ENCODE measurements around the gene STAB1.
A peak's percentile ranks its signal among the peaks of the same experiment; 100 is the strongest.

STAB1 gene, protein sequence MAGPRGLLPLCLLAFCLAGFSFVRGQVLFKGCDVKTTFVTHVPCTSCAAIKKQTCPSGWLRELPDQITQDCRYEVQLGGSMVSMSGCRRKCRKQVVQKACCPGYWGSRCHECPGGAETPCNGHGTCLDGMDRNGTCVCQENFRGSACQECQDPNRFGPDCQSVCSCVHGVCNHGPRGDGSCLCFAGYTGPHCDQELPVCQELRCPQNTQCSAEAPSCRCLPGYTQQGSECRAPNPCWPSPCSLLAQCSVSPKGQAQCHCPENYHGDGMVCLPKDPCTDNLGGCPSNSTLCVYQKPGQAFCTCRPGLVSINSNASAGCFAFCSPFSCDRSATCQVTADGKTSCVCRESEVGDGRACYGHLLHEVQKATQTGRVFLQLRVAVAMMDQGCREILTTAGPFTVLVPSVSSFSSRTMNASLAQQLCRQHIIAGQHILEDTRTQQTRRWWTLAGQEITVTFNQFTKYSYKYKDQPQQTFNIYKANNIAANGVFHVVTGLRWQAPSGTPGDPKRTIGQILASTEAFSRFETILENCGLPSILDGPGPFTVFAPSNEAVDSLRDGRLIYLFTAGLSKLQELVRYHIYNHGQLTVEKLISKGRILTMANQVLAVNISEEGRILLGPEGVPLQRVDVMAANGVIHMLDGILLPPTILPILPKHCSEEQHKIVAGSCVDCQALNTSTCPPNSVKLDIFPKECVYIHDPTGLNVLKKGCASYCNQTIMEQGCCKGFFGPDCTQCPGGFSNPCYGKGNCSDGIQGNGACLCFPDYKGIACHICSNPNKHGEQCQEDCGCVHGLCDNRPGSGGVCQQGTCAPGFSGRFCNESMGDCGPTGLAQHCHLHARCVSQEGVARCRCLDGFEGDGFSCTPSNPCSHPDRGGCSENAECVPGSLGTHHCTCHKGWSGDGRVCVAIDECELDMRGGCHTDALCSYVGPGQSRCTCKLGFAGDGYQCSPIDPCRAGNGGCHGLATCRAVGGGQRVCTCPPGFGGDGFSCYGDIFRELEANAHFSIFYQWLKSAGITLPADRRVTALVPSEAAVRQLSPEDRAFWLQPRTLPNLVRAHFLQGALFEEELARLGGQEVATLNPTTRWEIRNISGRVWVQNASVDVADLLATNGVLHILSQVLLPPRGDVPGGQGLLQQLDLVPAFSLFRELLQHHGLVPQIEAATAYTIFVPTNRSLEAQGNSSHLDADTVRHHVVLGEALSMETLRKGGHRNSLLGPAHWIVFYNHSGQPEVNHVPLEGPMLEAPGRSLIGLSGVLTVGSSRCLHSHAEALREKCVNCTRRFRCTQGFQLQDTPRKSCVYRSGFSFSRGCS (N-terminal part only)

DNA sequence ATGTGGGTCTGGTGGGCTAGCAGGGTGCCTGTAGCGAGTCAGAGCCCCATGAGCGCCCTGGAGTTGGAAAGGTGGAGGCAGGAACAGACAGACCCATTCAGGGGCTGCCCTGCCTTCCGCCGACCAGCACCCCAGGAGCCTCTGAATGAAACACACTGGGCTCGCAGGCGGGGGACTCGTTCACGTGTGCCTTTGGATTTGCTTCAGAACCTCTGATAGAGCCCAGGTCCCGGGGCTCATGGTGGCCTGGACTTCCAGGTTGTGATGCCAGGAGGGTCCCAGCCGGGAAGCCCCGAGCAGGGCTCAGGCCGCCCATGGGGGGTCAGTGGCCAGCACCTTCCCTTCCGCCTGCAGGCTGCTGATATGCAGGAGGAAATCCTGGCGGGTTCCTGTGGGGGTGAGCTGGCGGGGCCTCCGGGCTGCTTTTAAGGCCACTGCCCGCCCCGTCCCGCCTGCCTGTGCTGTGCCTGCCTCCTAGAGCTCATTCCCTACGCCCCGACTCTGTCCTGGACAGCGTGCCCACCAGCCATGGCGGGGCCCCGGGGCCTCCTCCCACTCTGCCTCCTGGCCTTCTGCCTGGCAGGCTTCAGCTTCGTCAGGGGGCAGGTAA is at the start of gene STAB1:
TSS of gene STAB1 (plus strand) at position 453 of the 610 bp plus-strand sequence. CDS start at position 529, 76 bp downstream.
- no peak for FAIRE-seq

DNA sequence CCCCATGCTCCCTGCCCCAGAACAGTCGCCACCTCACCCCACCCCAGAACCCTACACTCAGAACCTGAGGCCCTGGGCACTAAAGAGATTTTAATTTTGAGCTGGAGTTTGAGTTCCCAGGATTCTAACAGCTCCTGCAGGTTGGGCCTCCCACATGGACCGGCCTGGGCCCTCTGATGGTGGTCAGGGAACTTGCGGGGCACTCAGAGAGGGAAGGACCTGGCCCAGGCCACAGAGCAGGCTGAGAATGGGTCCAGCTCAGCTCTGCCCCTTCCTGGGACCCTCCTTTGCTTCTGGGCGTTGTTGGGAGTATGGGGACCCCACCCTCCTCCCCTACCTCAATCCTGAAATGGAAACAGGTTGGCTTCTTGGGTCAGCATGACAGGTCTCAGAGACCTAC is 49.1 kb upstream of the STAB1 start:
- no peak for FAIRE-seq

DNA sequence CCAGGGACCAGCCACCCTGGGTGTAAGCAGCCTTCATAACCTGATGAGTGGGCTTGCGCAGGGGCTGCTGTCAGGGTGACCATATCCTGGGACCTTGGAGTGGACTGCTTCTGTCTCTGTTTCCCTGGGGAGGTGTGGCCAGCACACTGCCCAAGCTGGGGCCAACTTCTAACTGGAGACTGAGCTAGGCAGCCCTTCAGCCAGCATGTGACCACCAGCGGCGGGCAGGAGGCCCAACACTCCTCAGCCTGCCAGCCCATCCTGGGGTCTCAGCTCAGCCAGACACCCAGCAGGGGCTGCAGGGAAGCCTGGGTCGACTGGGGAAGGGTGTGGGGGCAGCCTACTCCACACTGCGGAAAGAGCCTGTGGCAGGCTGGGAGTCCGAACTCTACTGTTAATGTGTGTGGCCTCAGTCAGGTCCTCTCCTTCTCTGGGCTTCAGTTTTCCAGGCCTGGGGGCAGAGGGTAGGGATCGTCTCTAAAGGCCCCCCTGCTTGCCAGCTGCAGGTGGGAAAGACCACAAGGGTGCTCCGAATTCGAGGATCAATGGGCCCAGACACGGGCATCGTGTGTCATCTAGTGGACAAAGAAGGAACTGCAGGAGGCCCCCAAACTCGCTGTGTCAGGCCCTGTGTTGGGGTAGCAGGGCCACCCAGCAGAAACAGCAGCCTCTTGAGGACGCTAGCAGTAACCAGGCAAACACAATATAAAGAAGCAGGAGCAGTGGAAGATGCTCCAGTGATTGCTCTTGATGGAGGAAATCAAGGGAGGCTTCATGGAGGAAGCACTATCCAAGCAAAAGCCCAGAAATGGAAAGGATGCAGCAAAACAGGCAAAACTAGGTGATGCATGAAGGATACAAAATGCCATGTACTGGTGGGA is 48.3 kb upstream of the STAB1 start:
- FAIRE-seq, result peak; percentile 95

DNA sequence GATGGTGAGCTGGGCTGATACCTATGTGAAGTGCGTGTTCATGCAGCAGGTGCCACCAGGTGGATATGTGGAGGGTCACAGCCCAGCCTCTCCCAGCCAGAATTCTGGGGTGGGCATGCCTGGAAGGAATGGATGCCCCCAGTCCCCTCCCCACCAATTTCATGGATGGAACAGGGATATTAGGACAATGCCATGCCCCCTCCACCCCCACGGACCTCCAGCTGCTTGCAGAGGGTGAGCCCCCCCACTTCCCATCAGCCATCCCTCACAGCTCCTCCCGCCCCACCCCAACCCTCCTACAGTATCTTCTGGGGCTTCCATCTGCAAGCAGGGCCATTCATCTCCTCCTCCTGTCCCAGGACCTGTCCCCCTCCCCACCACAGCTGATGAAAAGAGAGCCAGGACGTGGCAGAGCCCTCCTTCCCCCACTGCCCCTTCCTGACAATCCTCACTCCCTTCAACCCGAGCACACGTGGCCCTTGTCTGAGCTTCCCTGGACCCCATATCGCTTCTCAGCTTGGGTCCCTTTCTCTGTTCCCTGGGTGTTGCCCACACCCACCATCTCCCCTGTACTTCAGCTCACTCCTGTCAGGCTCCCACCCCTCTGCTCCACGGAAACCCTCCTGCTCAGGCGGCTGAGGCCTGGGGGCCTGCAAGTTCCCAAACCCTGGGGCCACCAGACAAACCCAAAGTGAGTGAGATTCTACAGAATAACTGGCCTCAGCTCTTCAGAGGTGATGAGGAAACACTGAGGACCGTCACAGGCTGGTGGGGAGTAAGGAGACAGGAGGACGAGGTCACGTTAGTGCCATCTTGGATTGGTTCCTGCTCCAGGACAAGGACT is 47.4 kb upstream of the STAB1 start:
- no peak for FAIRE-seq

DNA sequence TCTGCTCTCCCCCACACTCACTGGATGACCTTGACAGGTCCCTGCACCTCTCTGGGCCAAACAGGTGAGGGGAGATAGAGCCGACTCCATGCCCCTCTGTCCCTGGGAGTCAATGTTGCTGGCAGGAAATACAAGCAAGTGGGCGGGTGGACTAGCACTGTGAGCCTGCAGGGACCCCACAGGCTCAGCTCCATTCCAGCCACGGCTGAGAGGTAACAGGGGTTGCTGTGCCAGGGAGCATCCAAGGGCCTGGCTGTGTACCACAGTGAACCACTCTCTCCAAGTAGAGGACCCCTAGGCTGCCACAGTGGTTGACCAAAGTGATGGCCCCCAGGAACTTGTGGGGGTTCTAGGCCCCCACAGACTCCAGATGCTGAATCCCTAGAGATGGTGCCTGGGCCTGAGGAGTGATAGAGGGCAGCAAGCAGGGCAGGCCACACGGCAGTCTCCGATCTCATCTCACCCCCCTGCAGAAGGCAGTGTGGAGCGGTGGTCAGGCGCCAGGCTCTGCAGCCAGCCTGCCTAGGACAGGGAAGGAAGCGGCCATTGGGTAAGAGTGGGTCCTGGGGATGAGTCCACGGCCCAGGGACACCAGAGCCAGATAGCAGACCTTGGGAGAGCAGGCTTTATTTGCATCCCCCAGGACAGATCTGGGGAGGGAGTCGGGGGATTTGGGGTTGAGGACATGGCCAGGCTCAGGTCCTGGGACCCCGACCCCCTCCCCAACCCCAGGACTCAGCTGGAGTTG is 44.5 kb upstream of the STAB1 start:
- FAIRE-seq, result no peak

DNA sequence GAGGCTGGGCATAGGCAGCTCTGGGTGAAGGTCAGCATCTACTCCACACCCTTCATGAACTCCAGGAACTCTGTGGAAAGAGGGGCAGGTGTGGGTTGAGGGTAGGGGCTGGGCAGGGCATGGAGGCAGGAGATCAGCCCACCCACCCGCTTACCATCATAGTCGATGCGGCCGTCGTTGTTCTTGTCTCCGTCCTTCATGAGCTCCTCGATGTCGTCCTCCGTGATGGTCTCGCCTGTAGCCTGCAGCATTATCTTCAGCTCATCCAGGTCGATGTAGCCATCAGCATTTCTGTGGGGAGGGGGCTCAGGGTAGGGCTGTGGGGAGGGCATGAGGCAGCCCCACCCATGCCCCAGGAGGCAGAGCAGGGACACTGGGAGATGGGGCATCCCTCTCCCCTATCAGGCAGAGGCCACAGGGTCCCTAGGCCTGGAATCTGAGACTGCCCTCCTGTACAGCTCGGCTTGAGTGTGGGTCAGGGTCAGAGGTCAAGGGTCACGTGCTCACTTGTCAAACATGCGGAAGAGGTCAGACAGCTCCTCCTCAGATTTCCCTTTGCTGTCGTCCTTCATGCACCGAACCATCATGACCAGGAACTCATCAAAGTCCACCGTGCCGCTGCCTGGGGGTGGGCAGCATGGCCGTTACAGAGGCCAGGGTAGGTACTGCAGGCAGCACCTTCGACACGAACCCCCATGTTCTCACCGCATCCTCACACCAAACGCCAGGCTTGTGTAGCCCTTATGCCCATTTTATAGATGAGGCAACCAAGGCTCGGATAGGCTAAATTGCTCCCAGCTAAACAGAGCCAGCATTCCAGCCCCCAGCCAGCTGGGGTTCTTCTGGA is 43.7 kb upstream of the STAB1 start:
- FAIRE-seq, result no peak

DNA sequence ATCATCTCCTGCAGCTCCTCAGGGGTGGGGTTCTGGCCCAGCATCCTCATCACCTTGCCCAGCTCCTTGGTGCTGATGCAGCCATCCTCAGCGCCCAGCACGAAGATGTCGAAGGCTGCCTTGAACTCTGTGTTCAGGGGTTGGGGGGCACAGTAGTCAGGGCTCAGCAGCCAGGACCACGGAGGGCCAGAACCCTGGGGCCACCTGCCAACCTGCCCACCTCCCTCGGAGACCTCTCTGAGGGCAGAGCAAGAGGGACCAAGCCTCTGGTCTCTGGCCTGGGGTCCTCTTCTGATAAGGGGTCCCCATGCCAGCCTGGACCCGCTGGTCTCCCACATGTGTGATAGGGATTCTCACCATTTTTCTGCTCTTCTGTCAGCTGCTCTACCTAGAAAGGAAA is 43.0 kb upstream of the STAB1 start:
- no peak for FAIRE-seq

DNA sequence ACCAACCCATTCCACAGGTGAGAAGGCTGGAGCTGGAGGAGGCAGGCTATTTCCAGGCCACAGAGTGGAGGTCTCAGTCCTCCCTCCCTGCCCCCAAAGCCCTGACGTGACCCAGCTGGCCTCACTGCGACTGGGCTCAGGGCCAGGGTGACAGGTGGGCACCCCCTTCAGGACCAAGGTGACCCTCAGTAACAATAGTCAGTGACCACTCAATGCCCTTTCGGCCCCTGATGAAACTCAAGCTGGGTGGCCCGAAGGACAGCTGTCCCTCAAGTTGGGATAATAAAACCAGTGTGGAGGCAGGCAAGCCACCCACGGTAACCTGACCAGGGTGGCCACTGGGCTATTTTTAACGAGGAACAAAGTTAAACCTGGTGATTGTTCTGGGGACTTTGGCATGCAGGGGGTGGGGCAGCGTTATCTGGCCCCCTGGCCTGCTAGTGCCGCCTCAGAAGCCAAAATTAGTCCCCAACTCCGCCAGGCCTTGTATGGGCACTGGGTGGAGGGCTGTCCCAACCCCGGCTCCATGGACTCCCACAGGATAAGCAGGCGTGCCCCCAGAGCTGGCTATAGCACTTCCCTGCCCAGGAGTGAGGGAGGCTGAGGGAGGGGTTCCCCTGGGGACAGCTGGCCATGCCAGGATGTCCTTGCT is 42.4 kb upstream of the STAB1 start:
- FAIRE-seq, result no peak

DNA sequence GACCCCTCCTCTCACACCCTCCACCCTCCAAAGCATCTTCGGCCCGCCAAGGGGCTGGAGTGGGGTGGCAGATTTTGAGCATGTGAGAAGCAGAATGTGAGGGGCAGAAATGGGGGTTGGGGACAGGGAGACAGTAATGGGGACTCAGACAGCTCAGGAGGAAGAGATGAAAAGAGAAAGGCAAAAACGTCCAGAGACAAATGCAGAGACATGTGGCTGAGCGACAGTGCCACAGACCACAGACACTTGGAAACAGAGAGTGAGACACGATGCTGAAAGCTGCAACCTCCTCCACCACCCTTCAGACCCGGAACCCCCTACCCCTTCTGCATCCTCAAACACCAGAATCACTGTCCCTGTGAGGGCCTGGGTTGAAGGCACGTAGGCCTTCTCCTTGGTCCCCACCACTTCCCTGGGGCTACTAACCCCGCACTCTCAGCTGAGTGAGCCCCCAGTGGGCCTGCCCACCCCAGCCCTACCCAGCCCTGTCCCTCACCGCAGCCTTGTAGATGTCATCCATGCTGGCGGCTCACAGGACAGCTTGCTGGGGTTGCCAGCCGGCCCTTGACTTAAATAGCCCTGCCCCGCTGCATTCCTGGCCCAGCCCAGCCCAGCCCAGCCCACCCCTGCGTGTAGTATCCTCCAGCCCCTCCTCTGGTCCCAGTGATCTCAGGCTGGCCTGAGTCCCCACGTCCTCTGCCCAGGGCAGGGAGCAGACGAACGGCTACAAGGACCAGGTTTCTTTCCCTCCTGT is 41.5 kb upstream of the STAB1 start, which contains the start of gene TNNC1:
TSS of gene TNNC1 (minus strand) at position 546 of the 754 bp plus-strand sequence. CDS start at position 520, 26 bp downstream.
- no peak for FAIRE-seq

DNA sequence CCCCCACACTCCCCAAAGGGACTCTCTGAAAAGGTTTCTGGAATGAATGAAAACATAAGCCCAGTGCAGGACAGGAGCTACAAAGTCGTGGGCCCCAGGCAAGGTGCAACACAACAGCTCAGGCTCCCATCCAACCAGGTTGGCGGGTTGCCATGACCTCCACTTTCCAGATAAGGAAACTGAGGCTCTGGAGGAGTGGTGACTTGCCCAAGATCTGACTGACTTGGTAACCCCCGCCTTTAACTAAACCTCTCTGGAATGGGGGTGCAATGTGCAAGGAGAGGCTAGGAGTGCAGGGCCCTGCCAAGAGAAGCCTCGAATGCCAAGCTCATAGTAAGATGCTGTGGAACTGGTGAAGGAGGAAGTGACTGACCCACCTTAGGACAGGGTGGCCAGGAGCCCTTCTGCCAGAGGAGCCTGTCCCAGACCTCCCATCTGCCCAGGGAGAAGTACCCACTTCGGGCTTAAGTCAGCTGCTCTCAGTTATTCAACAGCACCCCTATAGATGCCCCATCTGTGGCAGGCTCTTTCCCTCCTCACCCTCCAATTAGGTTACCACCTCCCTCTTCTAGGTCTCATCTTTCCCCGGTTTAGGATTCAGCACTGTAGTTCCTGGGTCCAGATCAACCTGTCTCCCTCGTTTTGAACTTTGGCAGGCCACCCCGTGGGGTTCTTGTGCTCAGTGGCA is 40.7 kb upstream of the STAB1 start:
- FAIRE-seq, result no peak

DNA sequence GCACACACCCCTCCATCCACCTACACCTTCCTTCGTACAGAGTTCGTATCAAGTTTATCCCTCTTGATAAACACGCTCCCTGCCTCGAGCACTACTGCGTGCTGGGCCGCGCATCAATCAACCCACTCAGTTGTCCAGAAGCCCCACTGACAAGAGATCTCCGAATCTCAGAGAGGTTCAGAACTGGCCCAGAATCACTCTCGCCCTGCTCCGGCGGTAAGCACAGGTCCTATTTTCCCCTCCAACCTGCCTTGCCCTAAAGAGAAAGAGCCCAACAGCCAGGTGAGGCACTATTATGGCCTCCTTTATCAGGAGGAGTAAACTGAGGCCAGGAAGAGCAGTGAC is 40.2 kb upstream of the STAB1 start:
- FAIRE-seq, result no peak

DNA sequence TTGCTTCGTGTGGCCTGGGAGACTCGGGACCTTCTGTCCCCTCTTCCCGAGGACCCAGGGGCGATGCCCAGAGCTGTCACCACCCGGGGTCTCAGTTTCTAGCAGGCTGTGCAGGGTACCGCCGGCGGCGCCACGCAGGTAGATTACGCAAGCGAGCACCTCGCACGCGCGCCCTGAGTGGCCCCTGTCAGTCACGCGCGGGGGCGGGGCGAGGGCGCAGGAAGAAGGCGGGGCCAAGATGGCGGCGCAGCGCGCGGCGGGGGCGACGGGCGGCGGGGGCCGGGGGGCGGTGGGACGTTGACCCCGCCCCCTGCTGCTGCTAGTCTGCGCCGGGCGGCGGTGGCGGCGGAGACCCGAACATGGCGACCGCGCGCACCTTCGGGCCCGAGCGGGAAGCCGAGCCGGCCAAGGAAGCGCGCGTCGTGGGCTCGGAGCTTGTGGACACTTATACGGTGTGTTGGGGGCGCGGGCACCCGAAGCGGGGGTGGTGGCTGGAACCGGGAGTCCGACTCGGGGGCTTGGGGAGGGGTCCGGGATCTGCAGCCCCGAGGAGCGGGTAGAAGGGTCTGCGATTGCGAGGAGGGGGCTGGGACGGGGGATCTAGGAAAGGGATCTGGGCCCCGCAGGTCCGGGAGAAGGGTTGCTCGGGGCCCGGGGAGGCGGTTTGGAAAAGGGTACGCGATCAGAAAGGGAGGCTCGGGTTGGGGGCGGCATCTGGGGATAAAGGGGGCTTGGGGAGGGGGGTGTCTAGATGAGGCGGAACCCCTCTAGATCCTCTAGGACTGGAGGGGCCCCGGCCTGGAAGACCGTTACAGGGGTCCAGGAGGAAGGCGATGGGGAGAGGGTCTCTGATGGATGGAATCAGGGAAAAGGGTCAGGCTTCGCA is 39.6 kb upstream of the STAB1 start, which contains the start of gene NISCH:
TSS of gene NISCH (plus strand) at position 322 of the 886 bp plus-strand sequence. CDS start at position 360, 38 bp downstream.
- no peak for FAIRE-seq

DNA sequence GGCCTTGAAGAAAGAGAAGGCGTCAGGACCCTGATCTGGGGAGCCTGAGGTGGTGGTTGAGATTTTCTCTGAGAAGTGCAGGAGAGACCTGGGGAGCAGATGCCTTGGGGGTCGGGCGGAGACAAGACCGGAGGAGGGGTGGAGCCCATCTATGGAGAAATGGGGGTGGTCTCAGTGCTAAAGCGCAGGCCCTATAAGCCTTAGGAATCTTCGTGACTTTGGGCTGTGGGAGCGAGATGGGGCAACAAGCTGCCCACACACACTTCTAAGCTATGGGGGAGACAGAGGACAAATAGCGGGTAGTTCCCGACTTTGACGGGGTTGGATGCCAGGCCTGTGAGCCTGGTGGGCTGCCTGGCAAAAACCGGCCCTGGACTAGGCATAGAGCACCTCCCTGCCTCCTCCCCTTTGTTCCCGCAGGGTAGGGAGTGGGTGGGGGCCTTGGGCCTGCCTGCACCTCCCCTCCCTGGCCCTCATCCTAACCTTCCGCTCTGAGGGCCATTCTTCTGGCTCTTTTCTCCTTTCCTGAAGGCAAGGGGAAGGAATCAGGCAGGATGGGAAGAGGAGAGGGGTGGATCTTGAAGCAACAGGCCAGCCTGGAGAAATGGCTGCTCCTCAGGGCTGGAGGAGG is 38.9 kb upstream of the STAB1 start:
- FAIRE-seq, result no peak

DNA sequence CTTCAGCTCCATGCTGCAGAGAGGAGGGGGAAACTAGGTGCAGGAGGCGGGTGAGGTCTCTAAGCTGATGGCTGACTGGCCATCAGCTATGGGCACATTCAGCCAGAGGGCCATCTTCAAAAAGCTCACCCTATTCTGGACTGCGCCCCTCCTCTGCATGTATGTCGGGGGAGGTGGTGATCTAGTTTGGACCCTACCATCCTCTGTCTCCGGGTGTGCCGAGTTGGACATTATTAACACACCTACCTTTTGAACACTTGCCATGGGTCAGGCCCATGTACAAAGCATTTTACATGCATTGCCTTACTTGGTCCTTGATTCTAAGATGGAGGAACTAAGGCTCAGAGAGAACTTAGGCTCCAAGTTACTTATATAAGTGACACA is 38.3 kb upstream of the STAB1 start:
- no peak for FAIRE-seq
